ENCODE measurements around the gene ZBTB46.

Gene ZBTB46

GRCh38 chr20:63772781-63773518 lies 58.1 kb downstream of the ZBTB46 start:
- DNase-seq (no peak), ATAC-seq (replicated peaks) (peak in 1 of 2 donors; percentile 25)
- no peak overlapping the region for H3K4me3 Mint-ChIP-seq
- H3K4me1 Mint-ChIP-seq = peaks cover 4 to 5% of the 10 kb centered on the region in 2 donors
- no peak overlapping the region for H3K27ac Mint-ChIP-seq
- peaks cover 0 to 3% of the 10 kb centered on the region in 2 donors for H3K27me3 Mint-ChIP-seq
- peaks cover 3 to 7% of the 10 kb centered on the region in 2 donors for H3K36me3 Mint-ChIP-seq
- H3K9me3 Mint-ChIP-seq = no peaks in the 10 kb centered on the region

GRCh38 chr20:63771046-63771707 lies 59.9 kb downstream of the ZBTB46 start:
- no peak for DNase-seq
- Mint-ChIP-seq H3K27me3 (peaks cover 0 to 3% of the 10 kb centered on the region in 2 donors), H3K36me3 (peaks cover 3 to 7% of the 10 kb centered on the region in 2 donors), H3K27ac (no peak overlapping the region), H3K4me3 (no peak overlapping the region), H3K9me3 (no peaks in the 10 kb centered on the region), H3K4me1 (peaks cover 4 to 5% of the 10 kb centered on the region in 2 donors)
- no peak for ATAC-seq (replicated peaks)

- DNase-seq (no peak), ATAC-seq (replicated peaks) (no peak)
- peaks cover 2 to 5% of the 10 kb centered on the region in 2 donors for H3K36me3 Mint-ChIP-seq
- H3K27me3 Mint-ChIP-seq = peaks cover 4 to 8% of the 10 kb centered on the region in 2 donors
- H3K9me3 Mint-ChIP-seq = no peaks in the 10 kb centered on the region
- H3K27ac Mint-ChIP-seq = no peak overlapping the region
- no peak overlapping the region for H3K4me3 Mint-ChIP-seq
- peaks cover 0 to 2% of the 10 kb centered on the region in 2 donors for H3K4me1 Mint-ChIP-seq
Measured at GRCh38 chr20:63769891-63770474, 61.1 kb downstream of the ZBTB46 start.

DNA sequence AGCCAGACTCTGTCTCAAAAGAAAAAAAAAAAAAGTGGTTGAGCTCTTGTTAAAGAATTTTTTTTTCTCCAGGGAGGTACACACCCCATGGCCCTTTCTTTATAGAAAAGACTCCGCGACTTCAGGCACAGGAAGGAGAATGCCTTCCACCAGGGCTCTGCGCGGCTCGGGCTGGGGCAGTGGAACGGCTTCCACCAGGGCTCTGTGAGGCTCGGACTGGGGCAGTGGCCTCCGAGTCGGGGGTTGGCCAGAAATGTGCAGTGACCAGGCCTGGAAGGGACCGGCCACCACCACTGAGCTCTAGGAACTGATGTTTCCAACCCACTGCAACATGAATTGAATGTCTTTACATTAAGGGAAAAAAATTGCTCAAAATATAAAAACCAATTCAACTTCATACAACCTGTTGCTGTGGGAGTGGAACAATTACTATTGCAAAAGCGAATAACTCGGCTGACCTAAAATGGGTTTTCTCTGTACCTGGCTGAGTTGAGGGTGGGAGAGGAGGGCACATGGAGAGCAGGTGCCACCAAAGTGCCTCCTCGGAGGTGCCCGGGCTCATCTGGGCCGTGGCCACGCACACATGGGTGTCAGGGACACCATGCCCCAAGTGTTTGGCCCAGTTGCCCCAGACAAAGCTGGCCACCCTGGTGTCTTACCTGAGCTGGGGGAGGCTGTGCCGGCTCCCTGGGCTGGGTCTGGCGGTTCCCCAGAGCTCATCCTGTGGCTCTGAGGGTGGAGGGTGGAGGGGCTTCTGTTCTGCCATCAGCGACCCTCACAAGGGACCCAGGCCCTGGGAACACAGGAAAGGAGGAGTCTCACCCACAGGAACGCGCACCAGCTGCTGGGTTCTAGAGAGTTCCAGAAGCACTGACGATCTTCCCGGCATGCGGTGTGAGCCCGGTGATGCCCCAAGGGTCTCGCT lies 62.2 kb downstream of the ZBTB46 start:
- Mint-ChIP-seq H3K4me3 (no peak overlapping the region), H3K9me3 (no peaks in the 10 kb centered on the region), H3K36me3 (peaks cover 2 to 5% of the 10 kb centered on the region in 2 donors), H3K27me3 (peaks cover 5 to 6% of the 10 kb centered on the region in 2 donors), H3K4me1 (peaks cover 0 to 2% of the 10 kb centered on the region in 2 donors), H3K27ac (no peak overlapping the region)
- ATAC-seq (replicated peaks) (no peak), DNase-seq (no peak)

DNA sequence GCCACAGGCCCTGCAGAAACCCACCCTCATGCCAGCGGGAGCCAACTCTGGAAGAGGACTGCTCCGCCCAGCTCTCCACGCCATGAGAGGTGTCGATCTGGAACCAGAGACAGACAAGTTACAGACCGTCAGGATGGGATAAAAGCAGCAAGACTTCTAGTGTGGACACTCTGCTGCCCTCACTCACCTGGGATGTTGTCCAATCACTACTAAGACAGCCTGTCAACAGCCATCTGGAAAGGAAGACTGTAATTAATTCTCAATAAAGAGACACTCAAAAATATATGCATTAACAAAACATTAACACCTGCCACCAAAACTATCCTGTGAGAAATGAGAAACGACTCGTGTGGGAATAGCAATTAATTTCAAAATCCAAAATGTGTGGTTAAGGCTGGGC lies 63.2 kb downstream of the ZBTB46 start:
- no peak overlapping the region for H3K27ac Mint-ChIP-seq

DNA sequence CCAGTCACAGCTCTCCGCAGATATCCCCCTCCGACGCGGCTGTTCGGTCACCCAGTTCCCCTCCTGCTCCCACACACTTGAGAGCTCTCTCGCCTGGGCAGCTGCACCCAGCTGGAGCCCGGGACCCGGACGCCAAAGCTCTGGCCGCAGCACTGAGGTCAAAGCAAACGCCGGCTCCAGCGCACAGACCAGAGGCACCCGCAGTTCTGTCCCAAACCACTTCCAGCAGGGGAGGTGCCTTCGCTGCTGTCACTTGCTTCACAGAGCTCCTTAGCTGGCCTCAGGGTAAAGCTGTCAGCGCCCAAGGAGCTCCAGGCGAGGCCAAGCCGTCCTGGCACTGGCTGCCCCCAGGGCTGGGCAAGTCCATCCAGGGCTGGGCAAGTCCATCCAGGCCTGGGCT lies 63.6 kb downstream of the ZBTB46 start:
- DNase-seq (no peak), ATAC-seq (replicated peaks) (no peak)
- Mint-ChIP-seq H3K27ac (no peak overlapping the region), H3K36me3 (peaks cover 2 to 5% of the 10 kb centered on the region in 2 donors), H3K4me3 (no peak overlapping the region), H3K4me1 (no peaks in the 10 kb centered on the region), H3K9me3 (no peaks in the 10 kb centered on the region), H3K27me3 (peaks cover 5 to 6% of the 10 kb centered on the region in 2 donors)

More for the DNA sequence above, 63.2 kb downstream of the ZBTB46 start:
- H3K36me3 Mint-ChIP-seq = peaks cover 2 to 5% of the 10 kb centered on the region in 2 donors
- no peak for DNase-seq
- no peak for ATAC-seq (replicated peaks)
- no peaks in the 10 kb centered on the region for H3K4me1 Mint-ChIP-seq
- no peak overlapping the region for H3K4me3 Mint-ChIP-seq
- H3K9me3 Mint-ChIP-seq = no peaks in the 10 kb centered on the region
- H3K27me3 Mint-ChIP-seq = peaks cover 5 to 6% of the 10 kb centered on the region in 2 donors

DNA sequence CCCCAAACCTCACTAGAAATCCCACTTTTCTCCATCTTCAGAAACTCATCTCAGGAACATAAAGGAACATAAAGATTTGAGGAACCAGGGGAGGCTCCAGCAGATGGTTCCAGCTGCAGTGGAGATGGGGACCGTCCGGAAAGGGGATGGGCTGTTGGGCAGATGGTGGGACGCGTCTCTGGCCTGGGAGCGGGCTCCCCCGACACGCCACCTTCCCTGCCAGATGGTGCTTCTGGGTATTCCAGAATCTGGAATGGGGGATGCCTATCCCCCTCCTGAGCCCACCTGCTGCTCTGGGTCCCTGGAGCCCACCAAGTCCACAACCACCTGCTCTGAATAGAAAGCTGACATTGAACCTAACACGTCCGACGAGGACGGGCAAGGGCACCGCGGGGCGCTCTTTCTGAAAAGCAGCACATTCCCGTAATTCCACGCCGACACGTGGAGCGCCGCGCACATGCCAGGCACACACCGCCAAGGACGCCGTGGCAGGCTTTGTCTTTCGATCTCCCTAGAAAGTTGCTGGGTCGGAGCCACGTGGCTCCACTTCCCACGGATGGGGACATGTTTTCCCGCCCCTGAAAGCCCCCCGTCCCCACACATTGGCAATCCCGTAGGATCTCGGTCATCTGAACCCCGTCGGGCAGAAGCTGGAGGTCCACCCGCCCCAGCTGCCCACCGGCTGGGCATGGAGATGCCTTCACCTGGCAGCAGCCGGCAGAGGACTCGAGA lies 64.2 kb downstream of the ZBTB46 start:
- peaks cover 5 to 6% of the 10 kb centered on the region in 2 donors for H3K27me3 Mint-ChIP-seq
- H3K4me1 Mint-ChIP-seq = no peaks in the 10 kb centered on the region
- H3K27ac Mint-ChIP-seq = no peak overlapping the region
- no peak overlapping the region for H3K4me3 Mint-ChIP-seq
- H3K36me3 Mint-ChIP-seq = peaks cover 2 to 5% of the 10 kb centered on the region in 2 donors
- H3K9me3 Mint-ChIP-seq = no peaks in the 10 kb centered on the region
- DNase-seq = no peak
- no peak for ATAC-seq (replicated peaks)

GRCh38 chr20:63765902-63766301 lies 65.2 kb downstream of the ZBTB46 start:
- no peak for ATAC-seq (replicated peaks)
- no peak overlapping the region for H3K27ac Mint-ChIP-seq
- no peak overlapping the region for H3K4me3 Mint-ChIP-seq
- no peaks in the 10 kb centered on the region for H3K4me1 Mint-ChIP-seq
- H3K36me3 Mint-ChIP-seq = peaks cover 2 to 5% of the 10 kb centered on the region in 2 donors
- DNase-seq = no peak
- H3K9me3 Mint-ChIP-seq = no peaks in the 10 kb centered on the region
- H3K27me3 Mint-ChIP-seq = peaks cover 5 to 6% of the 10 kb centered on the region in 2 donors

DNA sequence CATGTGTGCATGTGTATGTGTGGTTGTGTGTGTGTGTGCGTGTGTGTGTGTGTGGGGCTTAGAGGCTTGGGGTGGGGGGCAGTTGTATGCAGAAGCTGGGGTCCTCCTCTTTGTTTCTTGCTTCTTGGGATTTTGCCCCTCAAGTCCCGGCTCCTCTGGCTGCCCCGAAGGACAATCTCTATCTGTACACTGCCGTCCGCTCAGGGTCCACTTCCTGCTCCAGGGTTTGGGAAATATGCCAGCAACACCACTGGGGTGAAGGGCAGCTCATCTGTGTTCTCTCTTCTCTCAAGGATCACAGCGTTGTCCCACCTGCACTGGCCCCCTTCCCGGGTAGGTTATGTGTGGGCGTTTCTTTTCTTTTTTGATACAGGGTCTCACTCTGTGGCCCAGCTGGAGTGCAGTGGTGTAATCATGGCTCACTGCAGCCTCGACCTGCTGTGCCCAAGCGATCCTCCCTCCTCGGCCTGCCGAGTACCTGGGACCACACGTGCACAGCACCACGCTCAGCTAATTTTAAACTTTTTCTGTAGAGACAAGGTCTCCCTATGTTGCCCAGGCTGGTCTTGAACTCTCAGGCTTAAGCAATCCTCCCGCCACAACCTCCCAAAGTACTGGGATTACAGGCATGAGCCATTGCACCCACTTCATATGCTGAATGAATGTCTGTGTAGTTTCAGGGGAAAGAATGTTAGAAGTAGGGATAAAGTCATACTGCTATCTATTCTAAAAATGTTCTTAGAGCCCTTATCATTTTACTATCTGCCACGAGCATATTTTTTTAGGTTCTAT lies 65.8 kb downstream of the ZBTB46 start:
- H3K27ac Mint-ChIP-seq = no peak overlapping the region
- H3K36me3 Mint-ChIP-seq = peaks cover 2 to 5% of the 10 kb centered on the region in 2 donors
- no peak for ATAC-seq (replicated peaks)

DNA sequence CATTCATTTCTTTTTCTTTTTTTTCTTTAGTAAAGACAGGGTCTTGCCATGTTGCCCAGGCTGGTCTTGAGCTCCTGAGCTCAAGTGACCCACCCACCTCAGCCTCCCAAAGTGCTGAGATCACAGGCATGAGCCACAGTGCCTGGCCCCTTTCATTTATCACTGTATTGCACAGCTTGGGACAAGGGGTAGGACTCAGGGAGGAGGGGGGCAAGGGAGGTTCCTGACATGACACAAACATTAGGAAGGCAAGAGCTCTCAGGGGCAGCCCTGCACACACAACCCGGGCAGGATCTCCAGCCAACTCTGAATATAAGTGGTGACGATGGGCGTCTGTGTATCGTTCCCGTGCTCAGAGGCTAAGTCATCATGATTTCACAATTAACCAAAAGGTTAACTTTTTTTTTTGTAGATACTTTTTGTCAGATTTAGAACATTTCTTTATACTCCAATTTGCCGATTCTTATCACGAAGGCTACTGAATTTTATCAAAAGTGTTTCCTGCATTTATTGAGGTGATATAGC lies 71.6 kb downstream of the ZBTB46 start:
- Mint-ChIP-seq H3K4me3 (no peak overlapping the region), H3K4me1 (no peaks in the 10 kb centered on the region), H3K27me3 (peaks cover 0 to 4% of the 10 kb centered on the region in 2 donors), H3K9me3 (no peaks in the 10 kb centered on the region), H3K27ac (no peak overlapping the region), H3K36me3 (no peaks in the 10 kb centered on the region)
- DNase-seq (no peak), ATAC-seq (replicated peaks) (no peak)

More for the DNA sequence above, 65.8 kb downstream of the ZBTB46 start:
- Mint-ChIP-seq H3K4me1 (no peaks in the 10 kb centered on the region), H3K27me3 (peaks cover 5 to 6% of the 10 kb centered on the region in 2 donors), H3K4me3 (no peak overlapping the region), H3K9me3 (no peaks in the 10 kb centered on the region)
- DNase-seq = no peak

DNA sequence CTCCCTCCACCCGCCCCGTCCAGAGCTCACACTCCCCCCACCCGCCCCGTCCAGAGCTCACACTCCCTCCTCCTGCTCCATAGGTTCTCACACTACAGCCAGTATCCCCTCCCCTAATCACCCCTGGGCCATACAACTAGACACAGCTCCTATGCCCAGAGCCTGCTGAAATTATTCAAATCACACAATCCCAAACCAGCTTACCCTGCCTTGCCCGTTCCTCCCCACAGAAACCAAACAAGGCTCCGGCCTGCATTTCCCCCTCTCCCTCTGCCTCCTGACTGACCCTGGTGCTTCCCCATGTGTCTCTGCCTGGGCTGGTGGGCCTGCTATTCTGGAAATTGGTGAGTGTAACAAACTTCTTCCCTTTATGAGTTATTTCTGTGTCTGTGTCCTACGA lies 72.9 kb downstream of the ZBTB46 start:
- Mint-ChIP-seq H3K27me3 (peaks cover 0 to 4% of the 10 kb centered on the region in 2 donors), H3K9me3 (no peaks in the 10 kb centered on the region), H3K4me1 (no peaks in the 10 kb centered on the region), H3K27ac (no peak overlapping the region), H3K4me3 (no peak overlapping the region), H3K36me3 (no peaks in the 10 kb centered on the region)
- no peak for DNase-seq
- no peak for ATAC-seq (replicated peaks)

DNA sequence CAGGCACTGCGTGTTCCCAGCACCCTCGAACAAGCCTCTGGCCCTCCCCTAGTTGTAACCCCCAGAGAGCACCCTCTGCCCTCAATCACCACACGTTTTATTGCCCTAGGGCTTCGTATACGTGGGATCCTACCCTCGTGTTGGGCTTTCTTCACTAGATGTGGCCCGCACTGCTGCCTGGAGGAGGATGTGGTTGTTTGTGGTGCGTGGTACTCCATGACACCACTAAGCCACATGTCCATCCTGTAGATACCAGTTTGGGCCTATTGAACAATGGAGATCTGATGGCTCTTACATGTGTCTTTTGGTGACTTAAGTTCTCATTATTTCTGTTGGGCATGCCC lies 74.4 kb downstream of the ZBTB46 start:
- H3K36me3 Mint-ChIP-seq = no peaks in the 10 kb centered on the region
- H3K4me3 Mint-ChIP-seq = no peak overlapping the region
- peaks cover 0 to 4% of the 10 kb centered on the region in 2 donors for H3K4me1 Mint-ChIP-seq

More for the DNA sequence above, 74.4 kb downstream of the ZBTB46 start:
- H3K27me3 Mint-ChIP-seq = peaks cover 0 to 4% of the 10 kb centered on the region in 2 donors
- H3K27ac Mint-ChIP-seq = no peak overlapping the region
- ATAC-seq (replicated peaks) (peak in 1 of 2 donors; percentile 14), DNase-seq (no peak)
- peaks cover 0 to 3% of the 10 kb centered on the region in 2 donors for H3K9me3 Mint-ChIP-seq

All from stimulated activated naive B cell treated with anti-CD40 and anti-IgM and Interleukin-4, amounts not matched to agents 10 μg/mL and 1 μg/mL and 100 μg/mL, for 72 hours (primary cell).